22Rv1 (cell line): Measurements from ENCODE around the gene SLIT3.

Experiments used
- CTCF ChIP-seq: fragments of 450-650 bp; IDR thresholded peaks from 2 replicates; pipeline ENCODE4 v1.5.1; 2017; ENCODE audit warnings: mild to moderate bottlenecking
- ZFX ChIP-seq: fragments of 450-650 bp; IDR thresholded peaks from 2 replicates; pipeline ENCODE4 v1.6.1; 2017; ENCODE audit warnings: antibody characterized with exemption, borderline replicate concordance

- no peak for TF ChIP-seq CTCF
- no peak for TF ChIP-seq ZFX
These were observed 11.4 kb downstream of the SLIT3 start for GRCh38 chr5:169289520-169289919.
